Osteoblast (primary cell): ENCODE data around the gene FBP1. TPM values are rescaled to one million over a fixed set of nuclear protein-coding genes. Genes with fewer than 3 reads are reported as not detected.

Experiments used
- DNase-seq: peaks from one replicate; pipeline ENCODE4 v3.0.0; 2011; ENCODE audit warnings: low spot score, mixed read lengths; ENCODE audit not compliant: insufficient read length; ENCODE audit errors: missing footprints
- H2AFZ ChIP-seq: 2 replicates; pipeline ENCODE4 v1.6.0; 2011; ENCODE audit warnings: mild to moderate bottlenecking, low read length
- H3K27ac ChIP-seq: 2 replicates; pipeline ENCODE4 v1.5.1; 2011; ENCODE audit warnings: mild to moderate bottlenecking, low read depth, low read length, moderate library complexity
- H3K27me3 ChIP-seq: 2 replicates; pipeline ENCODE4 v1.6.0; 2012; ENCODE audit warnings: mild to moderate bottlenecking, control low read depth, inconsistent platforms, low read length, moderate library complexity; ENCODE audit not compliant: insufficient read depth
- H3K36me3 ChIP-seq: 2 replicates; pipeline ENCODE4 v1.5.1; 2011; ENCODE audit warnings: mild to moderate bottlenecking, low read length, control low read depth, moderate library complexity; ENCODE audit not compliant: insufficient read depth
- H3K4me1 ChIP-seq: 2 replicates; pipeline ENCODE4 v1.5.1; 2011; ENCODE audit warnings: mild to moderate bottlenecking, low read length, control low read depth, moderate library complexity; ENCODE audit not compliant: insufficient read depth
- H3K4me2 ChIP-seq: 2 replicates; pipeline ENCODE4 v1.6.0; 2011; ENCODE audit warnings: mild to moderate bottlenecking, low read length; ENCODE audit not compliant: insufficient read depth
- H3K4me3 ChIP-seq: fragments of 200-600 bp; sonication (generic); 3 replicates; pipeline ENCODE4 v1.5.1; 2012; ENCODE audit warnings: mild to moderate bottlenecking, low read length, inconsistent platforms; ENCODE audit not compliant: insufficient read depth
- H3K79me2 ChIP-seq: 2 replicates; pipeline ENCODE4 v1.6.0; 2012; ENCODE audit warnings: mild to moderate bottlenecking, low read length, control low read depth, inconsistent platforms; ENCODE audit not compliant: insufficient read depth
- H3K9me3 ChIP-seq: 2 replicates; pipeline ENCODE4 v1.5.1; 2011; ENCODE audit warnings: low read depth, low read length, control low read depth
- H4K20me1 ChIP-seq: 2 replicates; pipeline ENCODE4 v1.6.0; 2012; ENCODE audit warnings: mild to moderate bottlenecking, low read length, control low read depth; ENCODE audit not compliant: insufficient read depth
- CTCF ChIP-seq: IDR thresholded peaks from 2 replicates; pipeline ENCODE4 v1.5.1; 2011; ENCODE audit warnings: mild to moderate bottlenecking, low read depth, low read length, moderate library complexity; ENCODE audit errors: extremely low read depth
- total RNA-seq: library from RNA; depleted of rRNA; stranded (reverse); fragments of >200 nt; gene quantifications from 2 replicates; pipeline ENCODE4 v1.2.3, GENCODE V29; 2012

FBP1 gene
- total RNA-seq, 1 donor: 0.72 TPM

DNA sequence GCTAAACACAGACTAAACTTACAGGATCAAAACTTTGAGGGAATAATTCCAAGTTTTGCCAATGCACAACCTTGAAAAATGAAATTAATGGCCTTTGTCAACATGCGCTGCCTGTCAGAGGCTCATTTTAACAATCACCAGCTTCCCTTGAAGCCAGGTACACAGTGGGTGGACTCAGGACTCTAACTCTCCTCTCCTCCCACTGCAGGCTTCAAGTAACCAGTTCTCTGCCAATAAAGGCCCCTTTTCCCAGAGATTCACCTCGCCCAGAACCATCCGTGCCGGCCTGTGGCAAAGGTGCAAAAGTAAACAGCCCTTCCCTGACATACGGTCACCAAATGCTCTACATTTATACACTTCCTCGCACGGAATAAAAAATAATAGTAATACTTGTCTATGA lies 27.2 kb downstream of the FBP1 start:
- TF ChIP-seq CTCF: no peak
- Histone ChIP-seq H3K79me2 (no peaks in the 10 kb centered on the region), H3K27ac (no peak overlapping the region), H3K9me3 (no peaks in the 10 kb centered on the region), H3K4me1 (no peaks in the 10 kb centered on the region), H4K20me1 (no peaks in the 10 kb centered on the region), H3K27me3 (peaks cover 21% of the 10 kb centered on the region), H3K4me3 (no peak overlapping the region), H3K4me2 (no peak overlapping the region), H2AFZ (no peak overlapping the region), H3K36me3 (no peaks in the 10 kb centered on the region)
- DNase-seq: no peak

DNA sequence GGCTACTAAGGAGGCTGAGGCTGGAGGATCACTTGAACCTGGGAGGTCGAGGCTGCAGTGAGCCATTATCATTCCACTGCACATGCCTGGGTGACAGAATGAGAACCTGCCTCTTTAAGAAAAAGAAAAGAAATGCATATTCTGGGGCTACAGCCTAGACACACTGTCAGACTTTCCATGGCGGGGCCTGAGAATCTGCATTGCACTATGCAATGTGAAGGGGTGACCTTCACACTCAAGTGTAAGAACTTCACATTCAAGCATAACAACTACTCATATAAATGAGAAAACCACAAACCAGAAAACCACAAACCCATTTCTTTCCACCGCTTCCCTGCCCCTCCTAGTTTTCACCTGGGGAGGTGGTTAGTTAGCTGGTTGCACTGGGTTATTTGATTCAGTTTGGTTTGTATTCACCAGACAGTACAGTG lies 27.7 kb downstream of the FBP1 start:
- no peak for TF ChIP-seq CTCF
- no peak for DNase-seq
- no peaks in the 10 kb centered on the region for H3K4me1 ChIP-seq

DNA sequence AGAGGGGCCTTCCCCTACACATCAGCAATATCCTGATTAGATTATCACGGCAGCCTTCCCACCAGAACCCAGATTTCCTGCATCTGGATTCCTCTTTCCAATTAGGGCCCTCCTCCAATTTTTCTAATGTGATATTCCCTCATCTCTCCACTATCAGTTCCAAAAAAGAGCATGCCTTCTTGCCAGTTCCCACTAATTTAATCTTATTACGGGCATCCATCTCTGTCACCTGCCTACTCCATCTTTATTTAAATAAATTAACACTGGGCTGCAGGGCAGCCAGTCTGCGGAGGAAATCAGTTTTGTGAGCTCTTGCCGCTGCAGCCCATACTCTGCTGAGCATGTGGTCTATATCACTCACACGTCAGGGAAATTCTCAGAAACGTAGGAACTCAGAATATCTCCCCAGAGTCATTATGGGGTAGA lies 29.1 kb downstream of the FBP1 start:
- H3K9me3 ChIP-seq: no peaks in the 10 kb centered on the region
- no peaks in the 10 kb centered on the region for H4K20me1 ChIP-seq
- no peak for DNase-seq
- no peak overlapping the region for H3K27ac ChIP-seq
- H3K4me3 ChIP-seq: no peak overlapping the region
- no peak for TF ChIP-seq CTCF
- H3K27me3 ChIP-seq: peaks cover 38% of the 10 kb centered on the region
- H3K36me3 ChIP-seq: no peaks in the 10 kb centered on the region
- H3K4me1 ChIP-seq: no peaks in the 10 kb centered on the region
- H3K4me2 ChIP-seq: no peak overlapping the region
- no peaks in the 10 kb centered on the region for H3K79me2 ChIP-seq
- H2AFZ ChIP-seq: no peak overlapping the region

More for the DNA sequence above, 27.7 kb downstream of the FBP1 start:
- Histone ChIP-seq H3K27ac (no peak overlapping the region), H3K36me3 (no peaks in the 10 kb centered on the region), H3K4me3 (no peak overlapping the region), H3K4me2 (no peak overlapping the region), H3K79me2 (no peaks in the 10 kb centered on the region), H2AFZ (no peak overlapping the region), H4K20me1 (no peaks in the 10 kb centered on the region), H3K9me3 (no peaks in the 10 kb centered on the region), H3K27me3 (peaks cover 24% of the 10 kb centered on the region)

DNA sequence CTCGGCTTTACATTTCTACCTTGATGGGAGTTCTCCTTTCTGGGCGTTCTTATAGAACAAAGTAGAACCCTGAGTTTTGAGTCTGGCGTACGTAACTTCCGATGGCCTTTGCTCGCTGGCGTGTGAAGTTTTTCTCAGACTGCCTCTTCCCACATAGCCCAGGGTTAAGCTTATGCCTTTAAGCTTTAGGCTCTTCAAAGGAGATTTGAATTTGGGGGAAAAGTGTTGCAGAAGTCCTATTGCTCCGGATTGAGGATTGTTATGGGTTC lies 32.0 kb downstream of the FBP1 start:
- Histone ChIP-seq H3K27ac (no peak overlapping the region), H3K36me3 (no peaks in the 10 kb centered on the region), H3K4me2 (no peak overlapping the region), H2AFZ (no peak overlapping the region), H3K4me1 (no peaks in the 10 kb centered on the region), H4K20me1 (no peaks in the 10 kb centered on the region), H3K79me2 (no peaks in the 10 kb centered on the region), H3K27me3 (peaks cover 51% of the 10 kb centered on the region), H3K9me3 (no peaks in the 10 kb centered on the region), H3K4me3 (no peak overlapping the region)
- no peak for DNase-seq
- no peak for TF ChIP-seq CTCF
